Upper lobe of left lung (tissue), 4 donors: ENCODE results near the gene SNTA1.

Source experiments
- CTCF ChIP-seq, 6 experiments: fragments of 450-650 bp in 4 of 6; fragments of 200-600 bp in 2 of 6; sonication (generic) in 2 of 6; IDR thresholded peaks; one replicate each; pipeline ENCODE4 v1.5.1; 2016 to 2019; ENCODE audit warnings: antibody characterized with exemption in 6 of 6
- EP300 ChIP-seq, 4 donors: sonication (generic); formaldehyde crosslinking; IDR thresholded peaks; one replicate each; pipeline ENCODE4 v1.5.1; 2017; ENCODE audit warnings: antibody characterized with exemption in 4 of 4, control low read depth in 2 of 4
- POLR2A ChIP-seq, 4 donors: fragments of 450-650 bp; IDR thresholded peaks; one replicate each; pipeline ENCODE4 v1.5.1; 2016 to 2017; ENCODE audit warnings: antibody characterized with exemption in 4 of 4, mild to moderate bottlenecking in 2 of 4

GRCh38 chr20:33470866-33471265 is 27.3 kb upstream of the SNTA1 start:
- TF ChIP-seq EP300 (IDR thresholded peaks at IDR 0.05) (no peak), POLR2A (IDR thresholded peaks at IDR 0.05) (no peak), CTCF (IDR thresholded peaks at IDR 0.05) (no peak)
